ENCODE results near the gene DDX39B. TPM values are rescaled to one million over a fixed set of nuclear protein-coding genes. Genes with fewer than 3 reads are reported as not detected.

DDX39B gene
- total and polyA plus RNA-seq, 10 donors = 291 to 768 (median 381) TPM

DNA sequence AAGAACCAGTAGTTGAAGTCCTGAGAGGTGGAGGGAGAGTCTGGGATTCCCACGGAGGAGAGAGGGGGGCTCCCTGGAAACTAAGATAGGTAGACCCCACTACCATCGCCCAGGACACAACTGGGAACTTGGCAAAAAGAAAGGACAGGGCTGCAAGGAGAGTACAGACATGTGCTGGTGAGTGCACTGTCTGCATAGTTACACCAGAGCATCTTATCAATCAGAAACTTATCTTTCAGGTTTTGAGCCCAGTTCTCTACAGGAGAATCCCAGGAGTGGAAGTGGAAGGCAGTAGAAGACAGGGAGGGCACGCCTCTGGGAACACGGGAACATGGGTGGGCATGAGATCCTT, 17.8 kb upstream of the DDX39B start:
- Histone ChIP-seq H3K36me3 (peaks cover 0 to 20% (median 0%) of the 10 kb centered on the region in 6 donors), H3K4me1 (peaks cover 76 to 99% (median 85%) of the 10 kb centered on the region in 6 donors), H3K9me3 (no peaks in the 10 kb centered on the region), H3K4me3 (peak overlapping the region in 7 of 8 donors; percentile 1 to 64 (median 26)), H3K27me3 (replicated peaks in 1 of 7) (no peaks in the 10 kb centered on the region), H3K27ac (peak overlapping the region; percentile 75 to 92 (median 90))
- intact Hi-C loops (cut with DNase I; ENCODE audit: low total_unique reads) = no loop called here
- TF ChIP-seq, protein P1, sequence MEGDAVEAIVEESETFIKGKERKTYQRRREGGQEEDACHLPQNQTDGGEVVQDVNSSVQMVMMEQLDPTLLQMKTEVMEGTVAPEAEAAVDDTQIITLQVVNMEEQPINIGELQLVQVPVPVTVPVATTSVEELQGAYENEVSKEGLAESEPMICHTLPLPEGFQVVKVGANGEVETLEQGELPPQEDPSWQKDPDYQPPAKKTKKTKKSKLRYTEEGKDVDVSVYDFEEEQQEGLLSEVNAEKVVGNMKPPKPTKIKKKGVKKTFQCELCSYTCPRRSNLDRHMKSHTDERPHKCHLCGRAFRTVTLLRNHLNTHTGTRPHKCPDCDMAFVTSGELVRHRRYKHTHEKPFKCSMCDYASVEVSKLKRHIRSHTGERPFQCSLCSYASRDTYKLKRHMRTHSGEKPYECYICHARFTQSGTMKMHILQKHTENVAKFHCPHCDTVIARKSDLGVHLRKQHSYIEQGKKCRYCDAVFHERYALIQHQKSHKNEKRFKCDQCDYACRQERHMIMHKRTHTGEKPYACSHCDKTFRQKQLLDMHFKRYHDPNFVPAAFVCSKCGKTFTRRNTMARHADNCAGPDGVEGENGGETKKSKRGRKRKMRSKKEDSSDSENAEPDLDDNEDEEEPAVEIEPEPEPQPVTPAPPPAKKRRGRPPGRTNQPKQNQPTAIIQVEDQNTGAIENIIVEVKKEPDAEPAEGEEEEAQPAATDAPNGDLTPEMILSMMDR (IDR thresholded peaks at IDR 0.05 in 8 of 11, conservative IDR thresholded peaks at IDR 0.05 in 3 of 11) = no peak
- no peak for TF ChIP-seq POLR2A (IDR thresholded peaks at IDR 0.05)
- no peak for TF ChIP-seq POLR2AphosphoS5 (IDR thresholded peaks at IDR 0.05)
- DNase-seq = no peak
- WGBS, 5 donors = 17 to 31% (median 20%) methylated on average over 4 of the region's 4 CpGs

DNA sequence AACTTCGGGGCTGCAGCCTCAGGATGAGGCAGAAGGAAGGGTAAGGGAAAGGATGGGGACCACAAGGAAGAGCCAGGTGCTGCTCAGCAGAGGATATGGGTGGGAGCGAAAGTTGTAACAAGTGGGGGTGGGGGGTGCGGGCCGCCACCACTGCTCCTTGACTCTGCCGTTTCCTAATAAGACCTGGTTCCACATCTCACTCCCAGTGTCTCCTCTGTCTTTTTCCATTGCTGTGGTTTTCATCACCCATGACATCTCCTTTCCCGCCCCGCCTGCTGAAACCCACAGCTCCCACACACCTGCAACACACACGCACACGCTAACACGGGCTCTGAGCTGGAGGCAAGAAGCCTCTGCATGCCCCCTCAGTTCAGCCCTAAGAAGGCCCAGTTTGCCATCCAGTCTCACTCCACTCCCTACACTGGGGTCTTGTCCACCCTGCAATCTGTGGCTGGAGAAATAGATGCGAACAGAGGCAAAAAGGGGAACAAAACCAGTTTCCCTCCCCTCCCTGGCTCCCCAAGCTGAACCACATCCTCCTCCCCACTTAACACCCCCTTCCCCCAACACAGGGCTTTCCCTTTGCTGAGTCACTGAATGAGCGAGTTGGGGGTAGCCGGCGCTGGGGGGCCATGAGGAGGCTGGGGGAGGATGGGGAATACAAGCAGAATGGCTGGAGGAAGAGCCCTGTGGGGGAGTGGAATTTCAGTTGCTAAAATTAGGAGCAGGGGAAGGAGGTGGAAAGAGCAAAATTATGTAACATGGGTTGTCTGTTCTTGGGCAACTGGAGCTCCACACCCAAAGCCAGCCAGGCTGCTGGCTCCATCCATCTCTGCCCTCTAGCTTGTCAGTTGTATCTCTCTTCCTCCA, 17.1 kb upstream of the DDX39B start:
- DNase-seq = peak; percentile 88
- Histone ChIP-seq H3K4me1 (peaks cover 76 to 99% (median 84%) of the 10 kb centered on the region in 6 donors), H3K27me3 (replicated peaks in 1 of 7) (no peaks in the 10 kb centered on the region), H3K4me3 (peak overlapping the region in 7 of 8 donors; percentile 1 to 64 (median 26)), H3K36me3 (peaks cover 0 to 26% (median 0%) of the 10 kb centered on the region in 6 donors), H3K27ac (peak overlapping the region; percentile 75 to 92 (median 90)), H3K9me3 (no peaks in the 10 kb centered on the region)
- intact Hi-C loops (cut with DNase I; ENCODE audit: low total_unique reads) = no loop called here
- TF ChIP-seq POLR2A (IDR thresholded peaks at IDR 0.05) (peak in 1 of 3 donors; percentile 27), POLR2AphosphoS5 (IDR thresholded peaks at IDR 0.05) (peak in 2 of 3 donors; percentile 67 to 72)
- TF ChIP-seq, protein P1 (IDR thresholded peaks at IDR 0.05 in 8 of 11, conservative IDR thresholded peaks at IDR 0.05 in 3 of 11) = no peak
- whole genome bisulfite sequencing, 5 donors = 10 to 32% (median 23%) methylated on average over 14 of the region's 14 CpGs

DNA sequence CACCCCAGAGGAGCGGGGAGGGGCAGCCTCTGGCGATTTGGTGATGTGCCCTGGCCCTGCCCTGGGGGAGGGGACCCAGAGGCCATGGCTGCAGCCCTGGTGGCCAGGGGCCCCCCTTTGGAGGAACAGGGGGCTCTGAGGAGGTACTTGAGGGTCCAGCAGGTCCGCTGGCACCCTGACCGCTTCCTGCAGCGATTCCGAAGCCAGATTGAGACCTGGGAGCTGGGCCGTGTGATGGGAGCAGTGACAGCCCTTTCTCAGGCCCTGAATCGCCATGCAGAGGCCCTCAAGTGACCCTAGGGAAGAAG, 16.5 kb upstream of the DDX39B start:
- peaks cover 71 to 99% (median 81%) of the 10 kb centered on the region in 6 donors for H3K4me1 ChIP-seq
- no peak for DNase-seq
- no peaks in the 10 kb centered on the region for H3K9me3 ChIP-seq
- peak overlapping the region in 7 of 8 donors; percentile 1 to 64 (median 26) for H3K4me3 ChIP-seq
- no peaks in the 10 kb centered on the region for H3K27me3 ChIP-seq (replicated peaks in 1 of 7)
- intact Hi-C loops (cut with DNase I; ENCODE audit: low total_unique reads) = no loop called here
- H3K27ac ChIP-seq = peak overlapping the region; percentile 75 to 92 (median 90)
- 65 to 70% (median 65%) methylated on average over 8 of the region's 8 CpGs for WGBS, 5 donors
- TF ChIP-seq, protein P1 (IDR thresholded peaks at IDR 0.05 in 8 of 11, conservative IDR thresholded peaks at IDR 0.05 in 3 of 11) = no peak
- TF ChIP-seq POLR2AphosphoS5 (IDR thresholded peaks at IDR 0.05) = peak in 1 of 3 donors; percentile 46
- H3K36me3 ChIP-seq = peaks cover 0 to 32% (median 0%) of the 10 kb centered on the region in 6 donors

Data from spleen (tissue), 11 donors.